ENCODE results near the gene MTOR.
"Not testable (repeated sequence)": the region's sequence is repeated elsewhere in the genome, so short reads cannot be mapped to it uniquely, and the experiment has no call there.

Gene MTOR

GRCh38 chr1:11178021-11179015 is 84.0 kb downstream of the MTOR start:
- no peak for DNase-seq

- no peak for DNase-seq
Measured at GRCh38 chr1:11176081-11176706, 86.2 kb downstream of the MTOR start.

- no peak for DNase-seq
Measured at GRCh38 chr1:11175461-11175860, 86.9 kb downstream of the MTOR start.

GRCh38 chr1:11174261-11174942 is 87.9 kb downstream of the MTOR start:
- DNase-seq: no peak

GRCh38 chr1:11170102-11170501 is 92.2 kb downstream of the MTOR start:
- no peak for DNase-seq

- no peak for DNase-seq
Measured at GRCh38 chr1:11169202-11169601, 93.1 kb downstream of the MTOR start.

GRCh38 chr1:11168731-11169130 is 93.6 kb downstream of the MTOR start:
- no peak for DNase-seq

GRCh38 chr1:11166744-11167143 is 95.6 kb downstream of the MTOR start:
- not testable (repeated sequence) for DNase-seq

- not testable (repeated sequence) for DNase-seq
Measured at GRCh38 chr1:11162752-11163151, 99.6 kb downstream of the MTOR start.

GRCh38 chr1:11158720-11159321 is 103.5 kb downstream of the MTOR start:
- peak; percentile 33 for DNase-seq

GRCh38 chr1:11158291-11158690 is 104.1 kb downstream of the MTOR start:
- no peak for DNase-seq

- no peak for DNase-seq
Measured at GRCh38 chr1:11157867-11158266, 104.5 kb downstream of the MTOR start.

- DNase-seq: no peak
Measured at GRCh38 chr1:11157394-11157793, 105.0 kb downstream of the MTOR start.

GRCh38 chr1:11156963-11157362 is 105.4 kb downstream of the MTOR start:
- DNase-seq: no peak

GRCh38 chr1:11156441-11156840 is 105.9 kb downstream of the MTOR start:
- no peak for DNase-seq

- DNase-seq: no peak
Measured at GRCh38 chr1:11153184-11153583, 109.2 kb downstream of the MTOR start.

- DNase-seq: no peak
Measured at GRCh38 chr1:11152755-11153154, 109.6 kb downstream of the MTOR start.

GRCh38 chr1:11151826-11152612 is 110.3 kb downstream of the MTOR start:
- peak; percentile 27 for DNase-seq

GRCh38 chr1:11151114-11151513 is 111.2 kb downstream of the MTOR start:
- DNase-seq: no peak

- DNase-seq: peak; percentile 41
Measured at GRCh38 chr1:11150326-11150725, 112.0 kb downstream of the MTOR start.

- no peak for DNase-seq
Measured at GRCh38 chr1:11147197-11147770, 115.1 kb downstream of the MTOR start.

- DNase-seq: no peak
Measured at GRCh38 chr1:11145741-11146140, 116.6 kb downstream of the MTOR start.

Data from eye (tissue), 1 donor.